Non-pigmented ciliary epithelial cell (primary cell): Measurements from ENCODE around the gene NR5A2.

ENCODE experiments used
- DNase-seq: peaks from one replicate; pipeline ENCODE4 v3.0.0-alpha.2; 2010; ENCODE audit warnings: low read depth

NR5A2 gene

DNA sequence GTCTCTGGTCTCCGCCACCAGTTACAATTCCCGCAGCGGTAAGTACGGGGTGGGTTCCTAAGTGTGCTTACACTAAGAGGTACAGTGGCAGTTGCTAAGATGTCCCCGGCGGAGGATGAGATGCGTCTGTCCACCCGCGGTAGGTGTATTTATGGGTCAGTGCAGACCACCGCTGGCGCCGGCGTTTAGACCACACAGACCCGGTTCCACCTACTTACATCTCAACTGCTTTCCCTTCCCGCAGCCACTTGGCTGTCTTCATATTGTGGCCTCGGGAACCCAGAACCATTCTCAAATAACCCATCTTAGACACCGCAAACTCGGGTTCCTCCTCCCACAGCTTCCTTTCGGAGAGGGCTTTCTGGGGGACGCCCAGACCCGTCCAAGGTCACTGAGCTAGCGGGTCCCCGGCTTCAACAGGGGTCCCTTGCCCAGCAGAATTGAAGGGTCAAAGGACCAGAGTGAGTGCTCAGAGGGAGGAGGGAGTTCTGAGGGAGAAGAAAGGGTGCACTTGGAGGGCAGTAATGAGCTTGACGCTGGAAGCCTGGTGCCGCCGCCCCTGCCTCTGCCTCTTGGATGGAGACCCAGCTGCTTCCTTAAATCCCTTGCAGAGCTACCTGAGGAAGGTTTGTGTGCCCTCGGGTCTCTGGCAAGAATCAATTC lies 8.6 kb downstream of the NR5A2 start:
- DNase-seq, result no peak

- no peak for DNase-seq
Measured at GRCh38 chr1:200036619-200037270, 9.2 kb downstream of the NR5A2 start.

- DNase-seq, result no peak
Measured at GRCh38 chr1:200037501-200037900, 10.0 kb downstream of the NR5A2 start.

DNA sequence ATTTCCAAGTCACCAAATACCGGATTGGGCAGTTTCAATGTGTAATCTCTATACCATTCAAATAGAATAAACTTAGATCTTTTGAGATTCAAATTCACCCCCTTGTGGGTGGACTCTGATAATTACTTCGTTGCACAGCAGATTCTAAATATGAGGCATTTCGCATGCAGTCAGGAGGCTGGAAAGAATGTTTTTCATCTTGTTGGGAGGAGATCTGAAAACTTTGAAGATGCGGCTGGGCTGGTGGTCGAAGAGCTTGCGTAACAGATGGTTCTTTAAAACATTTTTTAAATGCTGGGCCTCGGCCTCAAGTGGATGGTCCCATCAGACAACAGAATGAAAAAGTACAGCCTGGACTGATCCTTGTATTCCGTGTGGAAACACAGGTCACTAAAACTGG lies 10.4 kb downstream of the NR5A2 start:
- DNase-seq, result no peak

DNA sequence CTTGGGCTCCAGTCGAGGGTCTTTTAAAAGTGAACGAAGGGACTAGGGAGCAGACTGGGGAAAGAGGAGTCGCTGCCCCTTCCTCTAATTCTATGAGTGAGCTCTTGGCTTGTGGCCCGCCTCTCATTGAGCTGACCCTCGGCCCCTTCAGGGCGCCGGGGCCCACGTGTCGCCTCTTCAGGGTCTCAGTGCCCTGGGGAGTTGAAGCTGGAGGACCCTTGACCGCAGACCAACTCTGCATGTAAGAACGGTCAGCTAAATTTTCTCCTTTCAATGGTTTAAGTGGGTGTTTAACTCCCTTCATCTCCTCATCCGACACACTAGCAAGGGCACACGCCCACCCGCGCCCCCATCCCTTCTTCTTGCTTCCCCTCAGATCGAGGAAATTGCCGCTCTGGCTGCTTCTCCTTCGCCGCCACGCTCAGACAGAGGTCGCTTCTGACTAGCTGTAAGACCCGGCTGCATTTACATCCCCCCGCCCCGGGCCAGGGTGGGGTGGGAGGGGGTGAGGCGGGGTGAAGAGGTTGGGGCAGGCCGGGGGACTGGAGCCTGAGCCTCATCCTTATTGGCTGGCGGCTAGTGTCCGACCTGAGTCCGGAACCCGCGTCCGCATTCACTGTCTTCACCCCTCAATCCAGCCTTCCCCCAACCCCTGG lies 10.9 kb downstream of the NR5A2 start:
- DNase-seq, result no peak

DNA sequence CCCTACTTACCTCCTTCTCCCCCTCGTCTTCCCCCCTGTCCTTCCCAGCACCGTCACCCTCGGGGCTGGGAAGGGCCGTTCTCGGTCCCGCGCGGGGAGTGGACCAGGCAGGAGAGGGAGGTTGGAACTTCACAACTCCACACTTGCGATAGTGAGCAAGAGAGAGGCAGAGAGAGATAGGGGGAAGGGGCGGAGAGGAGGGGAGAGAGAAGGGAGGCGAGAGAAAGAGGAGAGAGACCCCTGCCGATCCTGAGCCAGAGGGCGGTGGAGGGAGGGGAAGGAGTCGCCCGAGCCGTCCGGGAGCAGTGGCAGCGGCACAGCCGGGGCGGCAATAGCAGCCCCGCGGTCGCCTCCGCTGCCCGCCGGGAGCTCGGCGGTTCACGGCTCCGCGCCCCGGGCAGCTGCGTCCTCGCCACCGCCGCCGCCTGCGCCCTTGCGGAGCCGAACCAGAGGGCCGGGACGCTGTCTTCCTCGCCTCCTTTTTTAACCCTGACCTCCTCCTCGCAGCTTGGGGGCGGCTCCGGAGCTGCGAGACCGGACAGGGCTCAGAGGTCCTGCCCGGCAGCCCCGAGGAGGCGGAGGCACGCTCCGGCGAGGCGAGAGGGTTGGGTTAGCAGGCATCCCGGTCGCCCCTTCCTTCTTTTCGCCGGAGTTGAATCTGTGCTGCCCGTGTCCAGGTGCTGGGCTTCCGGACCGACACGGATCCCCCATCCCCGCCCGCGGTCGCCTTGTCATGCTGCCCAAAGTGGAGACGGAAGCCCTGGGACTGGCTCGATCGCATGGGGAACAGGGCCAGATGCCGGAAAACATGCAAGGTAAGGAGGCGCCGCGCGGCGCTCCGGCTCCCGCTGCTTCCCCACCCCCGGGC lies 11.7 kb downstream of the NR5A2 start:
- no peak for DNase-seq

DNA sequence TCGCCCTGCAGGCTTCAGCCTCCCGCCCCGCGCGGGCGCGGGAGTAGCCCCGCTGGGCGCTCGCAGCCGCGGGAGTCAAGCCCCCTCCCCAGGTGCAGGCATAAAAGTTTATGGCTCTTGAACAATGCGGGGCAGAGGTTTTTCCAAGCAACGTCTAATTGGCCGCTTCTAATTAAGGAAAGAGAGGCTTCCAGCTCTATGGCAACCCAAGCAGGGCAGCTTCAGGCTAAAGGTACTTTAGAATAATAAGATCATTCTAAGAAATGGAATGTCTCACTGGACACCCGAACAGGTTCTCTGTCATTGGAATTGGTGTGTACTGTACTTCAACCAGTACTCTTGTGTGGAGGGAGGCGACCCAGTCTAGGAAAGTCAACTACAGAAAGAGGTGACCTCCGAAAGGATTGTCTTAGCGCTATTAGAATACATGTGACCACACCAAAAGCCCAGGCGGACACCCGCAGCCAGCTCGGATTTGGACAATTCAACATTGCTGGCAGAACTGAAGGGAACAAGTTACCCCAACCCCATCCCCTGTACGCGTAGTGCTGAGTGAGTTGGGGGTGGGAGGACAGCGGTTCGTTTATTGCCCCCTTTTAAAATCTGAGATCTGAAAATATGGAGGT lies 12.5 kb downstream of the NR5A2 start:
- DNase-seq, result no peak

DNA sequence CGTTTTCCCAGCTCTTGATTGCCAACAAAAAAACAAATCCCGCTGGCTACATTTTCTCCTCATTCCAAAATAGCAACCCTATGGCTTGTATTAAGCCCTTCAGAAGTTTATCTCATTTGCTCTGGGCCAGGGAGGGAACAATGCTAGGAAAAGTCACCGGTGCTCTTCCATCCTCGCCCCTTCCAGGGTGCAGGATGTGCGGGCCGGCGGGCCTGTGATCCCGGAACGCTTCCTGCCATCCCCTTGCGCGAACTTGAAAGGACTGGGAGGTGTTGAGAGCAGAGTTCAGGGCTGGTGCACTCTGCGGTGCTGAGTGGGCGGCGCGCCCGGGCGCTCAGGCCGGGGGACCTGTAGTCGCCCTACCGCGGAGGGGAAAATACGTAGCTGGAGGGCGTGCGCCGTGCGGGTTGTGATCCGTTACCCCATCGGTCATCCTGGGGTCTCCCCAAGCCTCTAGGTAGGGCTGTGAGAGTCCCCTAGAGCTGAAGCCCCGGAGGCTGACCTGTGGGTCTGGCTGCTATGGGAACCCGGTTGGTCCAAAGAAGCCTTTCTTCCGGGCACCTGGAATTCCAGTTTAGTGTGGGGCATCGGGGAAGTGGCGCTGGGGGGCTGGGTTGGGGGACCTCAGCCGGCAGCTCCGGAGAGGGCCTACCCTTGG lies 13.1 kb downstream of the NR5A2 start:
- no peak for DNase-seq

GRCh38 chr1:200041337-200042118 lies 14.0 kb downstream of the NR5A2 start:
- DNase-seq, result no peak

DNA sequence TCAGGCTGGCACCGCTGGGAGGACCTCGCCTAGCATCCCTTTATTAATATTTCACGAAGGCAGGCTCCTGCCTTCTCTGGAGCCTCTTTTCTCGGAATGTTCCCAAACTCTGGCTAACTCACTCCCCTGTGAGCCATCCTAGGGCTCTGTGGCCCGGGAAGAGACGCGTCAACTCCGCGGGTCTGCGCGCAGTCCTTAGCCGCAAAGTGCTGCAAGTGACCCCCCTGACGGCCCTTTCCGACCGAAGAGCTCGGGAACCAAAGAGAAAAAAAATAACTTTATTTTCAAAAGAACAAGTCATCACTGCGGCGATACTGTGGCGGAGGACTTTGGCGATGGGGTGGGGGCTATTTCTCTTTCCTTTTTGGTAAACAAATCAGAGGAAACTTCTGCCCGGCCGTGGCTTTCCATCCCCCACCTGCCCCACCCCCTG lies 14.6 kb downstream of the NR5A2 start:
- no peak for DNase-seq

- no peak for DNase-seq
Measured at GRCh38 chr1:200042552-200043335, 15.2 kb downstream of the NR5A2 start.

DNA sequence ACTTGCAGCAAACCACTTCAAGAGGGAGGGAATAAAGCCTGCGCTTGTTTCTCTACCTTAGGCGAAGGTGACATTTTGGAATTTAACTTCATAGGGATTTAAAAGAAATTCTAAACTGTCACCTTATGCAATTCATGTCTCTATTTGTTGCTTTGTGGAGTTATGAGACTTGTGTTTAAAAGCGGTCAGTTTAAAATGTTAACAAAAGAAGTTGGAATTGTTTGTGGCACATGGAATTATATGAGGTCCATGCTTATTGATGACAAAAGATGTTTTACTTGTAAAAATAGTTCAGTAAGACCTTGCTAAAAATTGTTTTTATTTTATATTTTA lies 15.8 kb downstream of the NR5A2 start:
- no peak for DNase-seq

- no peak for DNase-seq
Measured at GRCh38 chr1:200046115-200046514, 18.6 kb downstream of the NR5A2 start.

DNA sequence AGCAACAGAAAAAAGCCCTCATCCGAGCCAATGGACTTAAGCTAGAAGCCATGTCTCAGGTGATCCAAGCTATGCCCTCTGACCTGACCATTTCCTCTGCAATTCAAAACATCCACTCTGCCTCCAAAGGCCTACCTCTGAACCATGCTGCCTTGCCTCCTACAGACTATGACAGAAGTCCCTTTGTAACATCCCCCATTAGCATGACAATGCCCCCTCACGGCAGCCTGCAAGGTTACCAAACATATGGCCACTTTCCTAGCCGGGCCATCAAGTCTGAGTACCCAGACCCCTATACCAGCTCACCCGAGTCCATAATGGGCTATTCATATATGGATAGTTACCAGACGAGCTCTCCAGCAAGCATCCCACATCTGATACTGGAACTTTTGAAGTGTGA lies 20.7 kb downstream of the NR5A2 start:
- no peak for DNase-seq

DNA sequence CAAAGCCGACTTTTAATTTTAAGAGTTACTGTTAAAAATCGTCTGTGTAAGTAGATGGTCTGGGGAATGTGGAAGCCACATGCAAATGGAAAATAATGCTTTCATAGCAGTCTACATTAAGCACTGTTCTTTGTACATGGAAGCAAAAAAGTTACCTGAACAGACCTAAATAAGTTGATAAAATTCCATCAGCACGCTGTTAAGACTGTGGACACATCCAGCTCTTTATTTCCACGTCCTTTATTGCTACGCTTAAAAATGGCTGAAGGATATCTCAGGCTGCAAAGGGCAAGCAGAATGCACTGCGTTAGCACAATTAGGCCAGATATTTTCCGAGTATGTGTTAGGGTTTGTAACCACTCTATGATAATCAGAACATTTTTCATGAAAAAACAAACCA lies 22.3 kb downstream of the NR5A2 start:
- no peak for DNase-seq

DNA sequence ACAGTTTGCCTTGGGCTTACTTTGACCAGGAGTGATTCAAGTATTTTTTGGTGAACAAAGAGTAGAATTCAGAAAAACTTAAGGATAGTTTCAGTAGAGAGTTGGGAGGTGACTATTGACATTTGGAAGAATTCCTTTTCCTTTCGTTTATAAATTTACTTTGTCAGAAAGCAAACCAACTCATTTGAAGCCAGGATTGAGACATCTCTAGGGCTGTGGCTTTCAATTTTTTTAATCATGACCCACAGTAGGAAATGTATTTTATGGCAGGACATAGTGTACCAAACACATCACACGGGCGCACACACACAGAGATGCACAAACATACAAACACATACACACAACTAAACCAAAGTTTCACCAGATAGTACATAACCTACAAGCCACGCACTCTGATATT lies 24.1 kb downstream of the NR5A2 start:
- no peak for DNase-seq

DNA sequence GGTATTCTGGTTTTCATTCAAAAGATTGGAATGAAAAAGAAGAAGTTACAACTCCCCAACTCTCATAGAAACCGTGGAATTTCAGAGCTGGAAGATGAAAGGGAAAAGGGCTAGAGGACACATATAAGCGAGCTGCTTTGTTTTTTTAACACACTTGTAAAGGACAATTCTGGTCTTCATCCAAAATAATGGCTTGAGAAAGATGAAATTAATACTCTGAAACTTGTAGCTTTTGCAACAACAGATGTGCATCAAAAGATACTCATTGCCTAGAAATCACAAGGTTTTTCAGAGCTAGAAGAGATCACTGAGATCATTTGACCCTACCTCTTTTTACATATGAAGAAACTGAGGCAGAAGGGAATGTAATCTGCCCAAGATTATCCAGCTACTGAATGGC lies 25.6 kb downstream of the NR5A2 start:
- DNase-seq, result no peak

GRCh38 chr1:200053646-200054045 lies 26.1 kb downstream of the NR5A2 start:
- no peak for DNase-seq

- DNase-seq, result no peak
Measured at GRCh38 chr1:200058341-200058740, 30.8 kb downstream of the NR5A2 start.

GRCh38 chr1:200062143-200062542 lies 34.6 kb downstream of the NR5A2 start:
- no peak for DNase-seq
